ENCODE results near the gene NEU1. TPM values are rescaled to one million over a fixed set of nuclear protein-coding genes. Genes with fewer than 3 reads are reported as not detected.
"Not testable (repeated sequence)": the region's sequence is repeated elsewhere in the genome, so short reads cannot be mapped to it uniquely, and the experiment has no call there.

Gene NEU1
- total and polyA plus RNA-seq, 2 of the 8 experiments (the other 6 are each of a cell fraction or from before 2014, with no cell fraction given), result 41.2 to 72.1 TPM

DNA sequence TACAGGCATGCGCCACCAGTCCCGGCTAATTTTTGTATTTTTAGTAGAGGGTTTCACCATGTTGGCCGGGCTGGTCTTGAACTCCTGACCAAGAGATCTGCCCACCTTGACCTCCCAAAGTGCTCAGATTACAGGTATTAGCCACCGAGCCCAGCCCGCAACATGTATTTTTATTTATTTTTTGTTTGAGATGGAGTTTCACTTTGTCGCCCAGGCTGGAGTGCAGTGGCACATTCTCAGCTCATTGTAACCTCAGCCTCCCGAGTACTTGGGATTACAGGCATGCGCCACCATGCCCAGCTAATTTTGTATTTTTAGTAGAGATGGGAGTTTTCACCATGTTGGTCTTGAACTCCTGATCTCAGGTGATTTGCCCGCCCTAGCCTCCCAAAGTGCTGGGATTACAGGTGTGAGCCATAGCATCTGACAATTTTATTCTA, 24.5 kb downstream of the NEU1 start:
- ChIA-PET POLR2A (ENCODE audit: partially characterized antibody) (interaction anchor here (1.0 to 11.4 kb wide), 25 partner anchors 8 to 264 kb away, joined by 3 to 189 read pairs (median 5); partner anchors contain the start of genes HSPA1A, HSPA1B, HSPA1L and LSM2), CTCF (ENCODE audit: partially characterized antibody) (interaction anchor here (0.6 to 4.5 kb wide), 10 partner anchors 11 to 127 kb away, joined by 3 to 15 read pairs (median 5); partner anchors contain the start of gene HSPA1B)
- Histone ChIP-seq H3K36me3 (ENCODE audit: control insufficient read depth in 2 of 4, insufficient read depth in 4 of 4, low read length in 3 of 4) (peaks cover 34 to 71% (median 48%) of the 10 kb centered on the region in 4 experiments), H4K20me1 (replicated peaks in 1 of 2; ENCODE audit: control insufficient read depth in 1 of 2, insufficient read depth in 2 of 2, low read length in 2 of 2) (peaks cover 18 to 23% of the 10 kb centered on the region in 2 experiments), H3K79me2 (ENCODE audit: control insufficient read depth in 1 of 2, insufficient read depth in 2 of 2, low read length in 2 of 2) (peaks cover 17 to 37% of the 10 kb centered on the region in 2 experiments), H3K4me2 (ENCODE audit: insufficient read depth in 1 of 2, low read depth in 2 of 2, low read length in 2 of 2) (peak overlapping the region; percentile 84 to 99), H3K27ac (ENCODE audit: low read depth, low read length) (0 out of 2 replicates have a peak overlapping the region, but pooled peaks have one; percentile 8), H3K23me2 (ENCODE audit: low read depth, low read length) (peaks cover 15% of the 10 kb centered on the region), H3K4me3 (ENCODE audit: extremely low read depth in 1 of 4, insufficient read depth in 2 of 4, low read depth in 3 of 4, low read length in 4 of 4) (peak overlapping the region; percentile 19 to 99 (median 84); a peak in 5 of 8 replicates)
- H2AFZ ChIP-seq (ENCODE audit: low read length); H3K9ac ChIP-seq (replicated peaks in 1 of 4; ENCODE audit: extremely low read depth in 1 of 4, low read depth in 3 of 4, low read length in 3 of 4); FAIRE-seq; H3K27me3 ChIP-seq (replicated peaks in 1 of 4; ENCODE audit: control insufficient read depth in 3 of 4, extremely low read depth in 1 of 4, insufficient read depth in 3 of 4, low read length in 3 of 4); H4K91ac ChIP-seq (replicated peaks; ENCODE audit: insufficient read length, low read length); DNase-seq (ENCODE audit: low read depth in 1 of 2, low spot score in 2 of 2); H4K8ac ChIP-seq (ENCODE audit: extremely low read depth, insufficient read depth, low read length); H3K14ac ChIP-seq (ENCODE audit: insufficient read length); H3K56ac ChIP-seq (replicated peaks; ENCODE audit: insufficient read length, low read depth, low read length); H2BK5ac ChIP-seq (ENCODE audit: low read depth, low read length); H3K9me3 ChIP-seq (ENCODE audit: insufficient read depth in 2 of 2, low read depth in 1 of 2, low read length in 1 of 2); H3K4me1 ChIP-seq (replicated peaks in 1 of 4; ENCODE audit: control insufficient read depth in 3 of 4, insufficient read depth in 4 of 4, low read length in 3 of 4); H2BK120ac ChIP-seq (replicated peaks; ENCODE audit: low read depth, low read length); H2BK15ac ChIP-seq (ENCODE audit: low read length); H3K4ac ChIP-seq (replicated peaks; ENCODE audit: insufficient read length, low read depth, low read length); H3K79me1 ChIP-seq (ENCODE audit: low read depth, low read length); H4K5ac ChIP-seq (ENCODE audit: insufficient read length, low read depth, low read length); H3K18ac ChIP-seq (ENCODE audit: extremely low read depth, low read length); H3K23ac ChIP-seq (ENCODE audit: insufficient read length); H2BK12ac ChIP-seq (ENCODE audit: low read depth, low read length); H2BK20ac ChIP-seq (ENCODE audit: low read length); H2AK5ac ChIP-seq (ENCODE audit: low read depth, low read length): not testable (repeated sequence)
- 88% methylated on average over 9 of the region's 9 CpGs; no CpG with 5 or more reads in 1 of the 2 experiments for WGBS, 2 experiments (ENCODE audit: extremely low coverage in 1 of 2, insufficient coverage in 1 of 2, insufficient read length in 1 of 2, insufficient replicate concordance in 2 of 2, low coverage in 1 of 2, low lambda C conversion rate in 2 of 2, missing lambda C conversion rate in 1 of 2)
- peak in 1 of 2 experiments; percentile 18; a peak in 1 of 3 replicates for TF ChIP-seq POLR2A (IDR thresholded peaks at IDR 0.05; ENCODE audit: control extremely low read depth in 1 of 2, low read depth in 2 of 2, low read length in 2 of 2)
